NOMO-1 treated with DMSO at 0.1 percent for 48 hours (cell line): ENCODE data around the gene RASL11A.
"Not testable (repeated sequence)": the region's sequence is repeated elsewhere in the genome, so short reads cannot be mapped to it uniquely, and the experiment has no call there.

Source experiments
- DNase-seq: peaks from one replicate; lab custom pipeline; 2025; ENCODE audit not compliant: unreplicated experiment; lab: John Stamatoyannopoulos, UW

Gene RASL11A

GRCh38 chr13:27270594-27271520, at the start of gene RASL11A:
Gene RASL11A (plus strand): TSS chr13:27270830. CDS start chr13:27270945, 115 bp downstream.
- DNase-seq, result peak; percentile 80

DNA sequence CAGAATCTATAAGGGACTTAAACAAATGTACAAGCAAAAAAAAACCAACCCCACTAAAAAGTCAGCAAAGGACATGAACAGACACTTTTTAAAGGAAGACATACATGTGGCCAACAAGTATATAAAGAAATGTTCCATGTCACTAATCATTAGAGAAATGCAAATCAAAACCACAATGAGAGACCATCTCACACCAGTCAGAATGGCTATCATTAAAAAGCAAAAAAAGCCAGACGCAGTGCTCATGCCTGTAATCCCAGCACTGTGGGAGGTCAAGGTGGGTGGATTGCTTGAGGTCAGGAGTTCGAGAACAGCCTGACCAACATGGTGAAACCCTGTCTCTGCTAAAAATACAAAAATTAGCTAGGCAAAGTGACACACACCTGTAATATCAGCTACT, 48.5 kb upstream of the RASL11A start:
- not testable (repeated sequence) for DNase-seq

DNA sequence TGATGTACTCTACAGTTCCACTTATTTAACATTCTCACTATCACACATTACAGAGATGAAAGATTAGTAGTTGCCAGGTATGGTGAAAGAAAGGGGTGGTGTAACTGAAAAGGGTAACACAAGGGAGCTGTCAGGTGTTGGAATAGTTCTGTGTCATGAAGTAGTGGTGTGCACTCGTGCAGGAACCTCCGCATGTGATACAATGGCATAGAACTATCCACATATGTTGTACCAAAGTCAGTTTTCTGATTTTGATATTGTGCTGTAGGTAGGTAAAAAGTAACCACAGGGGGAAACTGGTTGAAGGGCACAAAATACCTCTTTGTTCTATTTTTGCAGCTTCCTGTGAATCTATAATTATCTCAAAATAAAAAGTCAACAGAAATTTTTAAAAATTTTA, 43.6 kb upstream of the RASL11A start:
- DNase-seq, result no peak

GRCh38 chr13:27228131-27228530, 42.5 kb upstream of the RASL11A start:
- DNase-seq, result no peak

DNA sequence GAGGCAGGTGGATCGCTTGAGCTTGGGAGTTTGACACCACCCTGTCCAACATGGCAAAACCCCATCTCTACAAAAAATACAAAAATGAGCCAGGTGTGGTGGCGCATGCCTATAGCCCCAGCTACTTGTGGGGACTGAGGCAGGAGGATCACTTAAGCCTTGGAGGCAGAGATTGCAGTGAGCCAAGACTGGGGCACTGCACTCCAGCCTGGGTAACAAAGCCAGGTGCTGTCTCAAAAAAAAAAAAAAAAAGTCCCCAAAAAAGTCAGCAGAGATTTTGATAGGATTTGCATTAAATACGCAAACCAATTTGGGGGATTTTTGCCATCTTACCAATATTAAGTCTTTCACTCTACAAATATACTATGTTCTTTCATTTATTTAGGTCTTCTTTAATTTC, 41.0 kb upstream of the RASL11A start:
- DNase-seq, result no peak

DNA sequence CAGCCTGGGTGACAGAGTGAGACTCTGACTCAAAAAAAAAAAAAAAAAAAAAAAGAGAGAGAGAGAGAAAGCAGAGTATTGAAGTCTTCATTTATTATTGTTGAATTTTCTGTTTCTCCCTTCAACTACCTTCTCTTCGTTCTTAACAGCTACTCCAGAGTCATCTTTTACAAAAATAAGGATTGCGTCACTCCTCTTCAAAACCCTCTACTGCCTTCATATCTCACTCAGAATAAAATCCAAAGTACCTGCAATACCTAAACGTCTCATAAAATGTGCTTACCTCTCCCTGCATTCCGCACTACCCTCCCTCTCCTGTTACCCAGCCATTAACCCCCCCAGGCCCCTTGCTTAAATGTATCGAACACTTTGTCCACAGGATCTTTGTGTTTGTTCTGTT, 36.7 kb upstream of the RASL11A start:
- DNase-seq, result no peak

GRCh38 chr13:27236478-27236877, 34.2 kb upstream of the RASL11A start:
- no peak for DNase-seq

GRCh38 chr13:27242702-27243101, 27.9 kb upstream of the RASL11A start:
- DNase-seq, result no peak

- no peak for DNase-seq
These were observed 25.0 kb upstream of the RASL11A start for GRCh38 chr13:27245610-27246009.

GRCh38 chr13:27250833-27251165, 19.8 kb upstream of the RASL11A start:
- DNase-seq, result no peak

DNA sequence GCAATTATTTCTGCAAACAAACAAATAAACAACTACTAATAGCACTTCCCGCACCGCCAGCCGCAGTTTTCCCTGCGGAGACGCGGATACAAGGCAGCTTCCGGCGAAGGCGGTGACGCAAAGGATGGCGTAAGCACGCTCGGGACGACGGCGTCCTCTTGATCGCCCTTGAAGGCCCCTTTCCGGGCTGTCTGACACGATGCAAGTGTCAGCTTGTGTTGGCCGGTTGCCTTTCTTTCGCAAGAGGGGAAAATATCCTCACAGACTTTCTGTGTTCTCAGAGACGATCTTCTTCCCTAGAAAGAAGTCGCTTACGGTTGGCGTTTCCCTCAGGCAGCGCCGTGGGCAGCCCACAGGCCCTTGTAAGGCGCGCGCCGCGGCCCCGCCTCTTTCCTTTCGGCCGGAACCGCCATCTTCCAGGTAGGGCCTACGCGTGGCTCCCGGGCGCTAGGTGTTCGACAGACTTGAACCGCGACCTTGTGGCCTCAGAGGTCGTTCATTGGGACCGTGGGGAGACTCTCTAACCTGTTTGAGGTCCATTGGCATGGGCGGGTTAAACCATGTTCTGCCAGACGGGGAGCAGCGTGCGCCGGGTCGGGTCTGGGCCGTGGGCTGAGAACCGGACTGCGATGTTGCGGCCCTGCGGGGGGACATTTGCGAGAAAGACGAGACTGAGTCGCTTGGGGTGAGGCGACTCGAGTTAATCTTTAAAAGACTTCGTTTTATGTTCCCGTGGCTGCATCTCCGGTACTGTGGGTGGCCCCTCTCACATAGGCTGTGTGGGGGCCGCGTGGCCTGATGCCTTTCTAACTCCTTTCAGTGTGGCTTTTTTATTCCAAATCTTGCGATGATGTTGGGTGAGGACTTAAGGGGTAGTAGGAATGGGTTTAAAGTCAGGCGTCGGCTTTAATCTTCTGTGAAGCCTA, 19.2 kb upstream of the RASL11A start, which contains the start of gene RPL21:
Gene RPL21, plus strand, starts transcription at position 393 of the 926 bp plus-strand sequence. CDS start 2,219 bp downstream, outside the sequence.
- peak; percentile 98 for DNase-seq

- no peak for DNase-seq
These were observed 18.2 kb upstream of the RASL11A start for GRCh38 chr13:27252467-27252866.

GRCh38 chr13:27257233-27257568, 13.4 kb upstream of the RASL11A start:
- no peak for DNase-seq

DNA sequence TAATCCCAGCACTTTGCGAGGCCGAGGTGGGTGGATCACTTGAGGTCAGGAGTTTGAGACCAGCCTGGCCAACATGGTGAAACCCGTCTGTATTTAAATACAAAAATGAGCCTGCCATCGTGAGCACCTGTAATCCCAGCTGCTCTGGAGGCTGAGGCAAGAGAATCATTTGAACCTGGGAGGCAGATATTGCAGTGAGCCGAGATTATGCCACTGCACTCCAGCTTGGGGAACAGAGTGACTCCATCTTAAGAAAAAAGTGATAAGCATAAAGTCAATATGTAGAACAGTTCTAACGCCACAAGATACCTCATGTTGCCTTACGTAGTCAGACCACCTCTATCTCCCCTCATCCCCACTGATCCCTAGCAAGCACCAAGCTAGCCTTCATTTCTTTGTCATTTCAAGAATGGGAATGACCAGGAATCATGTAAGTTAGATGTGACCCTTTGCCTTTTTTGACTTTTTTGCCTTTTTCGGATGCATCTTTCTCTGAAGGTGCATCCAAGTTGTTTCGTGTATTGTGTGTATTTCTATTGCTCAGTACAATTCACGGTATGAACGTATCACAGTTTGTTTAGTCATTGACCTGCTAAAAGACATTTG, 12.9 kb upstream of the RASL11A start:
- no peak for DNase-seq

- DNase-seq, result no peak
These were observed 11.8 kb upstream of the RASL11A start for GRCh38 chr13:27258637-27259386.

- DNase-seq, result peak; percentile 97
These were observed 10.8 kb upstream of the RASL11A start for GRCh38 chr13:27259831-27260230.

DNA sequence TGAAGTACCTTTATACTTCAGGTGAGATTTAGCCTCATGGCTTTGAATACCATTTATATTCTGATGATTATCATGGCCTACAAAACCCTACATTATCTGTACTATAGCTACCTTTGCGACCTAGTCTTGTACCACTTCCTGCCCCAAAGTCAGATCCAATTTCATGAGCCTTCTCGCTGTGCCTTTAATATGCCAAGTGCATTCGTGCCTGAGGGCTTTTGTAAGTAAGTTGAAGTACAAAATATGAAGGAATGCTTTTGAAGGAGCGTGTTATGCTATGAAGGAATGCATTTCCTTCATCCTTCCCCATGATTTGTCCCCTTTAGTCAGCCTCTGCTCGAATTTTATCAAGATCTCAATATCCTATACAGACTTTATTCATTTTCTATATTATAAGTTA, 9.2 kb upstream of the RASL11A start:
- no peak for DNase-seq

- no peak for DNase-seq
These were observed 7.2 kb upstream of the RASL11A start for GRCh38 chr13:27263438-27263837.

GRCh38 chr13:27264181-27264580, 6.4 kb upstream of the RASL11A start:
- no peak for DNase-seq

DNA sequence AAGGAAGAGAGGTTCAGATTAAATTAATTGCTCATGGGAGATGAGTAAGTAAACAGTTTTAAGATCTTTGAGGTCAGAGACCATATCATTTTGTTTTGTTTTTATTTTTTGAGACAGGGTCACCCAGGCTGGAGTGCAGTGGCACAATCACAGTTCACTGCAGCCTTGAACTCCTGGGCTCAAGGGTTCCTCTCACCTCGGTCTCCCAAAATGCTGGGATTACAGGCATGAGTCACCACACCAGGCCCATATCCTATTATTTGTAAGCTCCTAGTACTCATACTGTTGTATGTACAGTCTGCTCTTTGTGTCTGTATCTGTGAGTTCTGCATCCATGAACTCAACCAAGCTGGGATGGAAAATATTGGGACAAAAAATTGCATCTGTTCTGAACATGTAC, 6.0 kb upstream of the RASL11A start:
- DNase-seq, result no peak

- DNase-seq, result peak; percentile 78
These were observed 3.7 kb upstream of the RASL11A start for GRCh38 chr13:27266917-27267316.
